Vagina (tissue), 2 donors: ENCODE data around the gene KLHDC2.

Source experiments
- POLR2A ChIP-seq, 2 donors: fragments of 450-650 bp; IDR thresholded peaks; one replicate each; pipeline ENCODE4 v1.6.1; 2017; ENCODE audit warnings: antibody characterized with exemption in 2 of 2, mild to moderate bottlenecking in 2 of 2, moderate library complexity in 2 of 2
- TF ChIP-seq, protein P1 (sequence below), 3 experiments: fragments of 450-650 bp in 2 of 3; fragments of 200-600 bp in 1 of 3; sonication (generic) in 1 of 3; IDR thresholded peaks; one replicate each; pipeline ENCODE4 v1.5.1; 2017 to 2019; ENCODE audit warnings: antibody characterized with exemption in 3 of 3, mild to moderate bottlenecking in 2 of 3, moderate library complexity in 2 of 3

DNA sequence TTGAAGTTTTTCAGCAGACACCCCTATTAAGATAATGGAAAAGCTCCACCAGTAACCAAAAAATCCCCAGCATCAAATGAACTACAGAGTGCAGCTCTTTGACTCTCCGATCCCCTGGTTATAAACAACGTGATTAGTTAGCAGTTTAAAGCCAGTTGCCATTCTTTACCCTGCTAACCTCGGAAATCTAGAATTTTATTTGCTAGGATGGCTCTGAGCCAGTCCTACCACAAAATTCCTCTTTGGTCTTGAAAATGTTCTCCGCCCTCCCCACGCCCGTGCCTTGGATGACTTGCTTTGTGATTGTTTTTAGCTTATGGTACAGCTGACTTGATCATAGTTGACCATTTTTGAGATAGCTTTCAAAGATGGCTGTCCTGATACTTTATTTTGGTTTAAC, 1.2 kb downstream of the KLHDC2 start:
- TF ChIP-seq, protein P1, sequence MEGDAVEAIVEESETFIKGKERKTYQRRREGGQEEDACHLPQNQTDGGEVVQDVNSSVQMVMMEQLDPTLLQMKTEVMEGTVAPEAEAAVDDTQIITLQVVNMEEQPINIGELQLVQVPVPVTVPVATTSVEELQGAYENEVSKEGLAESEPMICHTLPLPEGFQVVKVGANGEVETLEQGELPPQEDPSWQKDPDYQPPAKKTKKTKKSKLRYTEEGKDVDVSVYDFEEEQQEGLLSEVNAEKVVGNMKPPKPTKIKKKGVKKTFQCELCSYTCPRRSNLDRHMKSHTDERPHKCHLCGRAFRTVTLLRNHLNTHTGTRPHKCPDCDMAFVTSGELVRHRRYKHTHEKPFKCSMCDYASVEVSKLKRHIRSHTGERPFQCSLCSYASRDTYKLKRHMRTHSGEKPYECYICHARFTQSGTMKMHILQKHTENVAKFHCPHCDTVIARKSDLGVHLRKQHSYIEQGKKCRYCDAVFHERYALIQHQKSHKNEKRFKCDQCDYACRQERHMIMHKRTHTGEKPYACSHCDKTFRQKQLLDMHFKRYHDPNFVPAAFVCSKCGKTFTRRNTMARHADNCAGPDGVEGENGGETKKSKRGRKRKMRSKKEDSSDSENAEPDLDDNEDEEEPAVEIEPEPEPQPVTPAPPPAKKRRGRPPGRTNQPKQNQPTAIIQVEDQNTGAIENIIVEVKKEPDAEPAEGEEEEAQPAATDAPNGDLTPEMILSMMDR (IDR thresholded peaks at IDR 0.05): no peak
- TF ChIP-seq POLR2A (IDR thresholded peaks at IDR 0.05): no peak
